HK-2 (cell line): ENCODE measurements around the gene FAF2.
"Not testable (repeated sequence)": the region's sequence is repeated elsewhere in the genome, so short reads cannot be mapped to it uniquely, and the experiment has no call there.

Experiments used
- DNase-seq: peaks from one replicate; pipeline ENCODE4 v3.0.0-alpha.2; 2018; ENCODE audit not compliant: unreplicated experiment

Gene FAF2

DNA sequence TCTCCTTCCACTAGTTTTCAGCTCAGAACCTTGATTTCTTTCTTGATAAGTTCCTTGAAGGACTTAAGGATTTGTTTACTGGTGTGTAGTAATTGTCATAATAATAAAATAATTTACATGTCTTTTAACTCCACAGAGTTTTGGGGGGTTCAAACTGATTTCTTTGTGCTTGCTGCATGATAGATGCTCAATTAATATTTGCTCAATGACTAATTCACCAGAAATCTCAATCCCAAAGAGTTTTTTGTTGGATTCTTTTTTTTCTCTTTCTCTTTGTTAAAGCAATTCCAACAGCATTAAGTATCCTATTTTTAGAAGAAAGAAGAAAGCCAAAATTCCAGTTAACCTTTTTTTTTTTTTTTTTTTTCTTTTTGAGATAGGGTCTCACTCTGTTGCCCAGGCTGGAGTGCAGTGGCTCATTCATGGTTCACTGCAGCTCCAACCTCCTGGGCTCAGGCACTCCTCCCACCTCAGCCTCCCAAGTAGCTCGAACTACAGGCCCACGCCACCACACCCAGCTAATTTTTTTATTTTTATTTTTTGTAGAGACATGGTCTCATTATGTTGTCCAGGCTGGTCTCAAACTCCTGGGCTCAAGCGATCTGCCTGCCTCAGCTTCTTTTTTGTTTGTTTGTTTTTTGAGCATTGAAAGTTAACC lies 10.8 kb downstream of the FAF2 start:
- DNase-seq: no peak

DNA sequence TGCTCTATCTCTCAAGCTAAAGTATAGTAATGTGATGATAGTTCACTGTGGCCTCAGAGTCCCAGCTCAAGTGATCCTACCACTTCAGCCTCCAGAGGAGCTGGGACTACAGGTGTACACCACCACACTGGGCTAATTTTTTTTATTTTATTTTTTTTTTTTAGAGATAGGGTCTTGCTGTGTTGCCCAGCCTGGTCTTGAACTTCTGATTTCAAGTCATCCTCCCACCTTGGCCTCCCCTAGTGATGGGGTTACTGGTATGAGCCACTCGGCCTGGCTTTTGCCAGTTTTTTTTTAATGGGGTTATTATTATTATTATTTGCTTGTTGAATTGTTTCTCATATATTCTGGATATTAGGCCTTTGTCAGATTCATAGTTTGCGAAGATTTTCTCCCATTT lies 13.2 kb downstream of the FAF2 start:
- DNase-seq: no peak

- DNase-seq: no peak
These were observed 15.1 kb downstream of the FAF2 start for GRCh38 chr5:176463113-176463764.

DNA sequence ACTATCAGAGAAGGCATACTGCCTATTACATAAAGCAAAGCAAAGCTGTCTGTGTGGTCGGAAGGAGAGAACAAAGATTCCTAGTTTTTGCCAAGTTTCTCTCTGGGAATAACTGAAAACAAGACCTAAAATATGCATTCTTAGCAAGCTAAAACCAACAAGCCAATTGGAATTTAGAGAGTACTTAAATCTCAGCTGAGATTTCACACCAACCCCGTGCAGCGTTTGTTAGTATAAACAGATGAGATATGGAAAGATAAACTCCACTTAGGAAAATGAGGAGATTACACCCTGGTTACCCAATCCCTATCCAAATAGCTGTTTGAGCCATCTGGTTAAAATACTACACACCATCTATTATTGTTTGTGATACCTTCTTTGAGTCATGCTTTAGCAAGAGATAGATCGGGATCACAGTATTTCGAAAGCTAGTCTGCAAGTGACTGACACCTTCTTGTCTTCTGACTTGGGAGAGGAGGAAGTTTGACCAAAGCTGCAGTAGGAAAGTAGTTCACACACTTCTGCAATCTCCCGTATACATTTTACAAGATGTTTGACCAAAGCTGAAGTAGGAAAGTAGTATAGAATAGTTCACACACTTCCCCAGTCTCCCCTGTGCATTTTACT lies 18.2 kb downstream of the FAF2 start:
- DNase-seq: no peak

- no peak for DNase-seq
These were observed 21.1 kb downstream of the FAF2 start for GRCh38 chr5:176469296-176469695.

DNA sequence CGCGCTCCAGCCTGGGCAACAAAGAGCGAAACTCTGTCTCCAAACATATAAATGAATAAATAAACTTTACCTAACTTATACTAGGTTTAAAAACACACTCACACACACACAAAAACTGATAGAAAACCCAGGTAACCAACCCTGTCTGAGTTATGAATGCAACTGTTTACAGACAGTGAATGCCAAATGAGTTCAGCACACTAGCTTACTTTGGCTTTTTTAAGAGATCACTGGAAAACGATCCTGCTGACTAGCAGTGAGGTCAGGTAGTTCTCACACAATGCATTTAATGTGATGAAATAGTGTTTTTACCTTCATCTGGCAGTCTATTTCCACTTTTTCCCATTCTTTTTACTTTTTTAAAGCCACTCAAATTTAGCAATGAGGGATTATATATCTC lies 22.4 kb downstream of the FAF2 start:
- DNase-seq: no peak

DNA sequence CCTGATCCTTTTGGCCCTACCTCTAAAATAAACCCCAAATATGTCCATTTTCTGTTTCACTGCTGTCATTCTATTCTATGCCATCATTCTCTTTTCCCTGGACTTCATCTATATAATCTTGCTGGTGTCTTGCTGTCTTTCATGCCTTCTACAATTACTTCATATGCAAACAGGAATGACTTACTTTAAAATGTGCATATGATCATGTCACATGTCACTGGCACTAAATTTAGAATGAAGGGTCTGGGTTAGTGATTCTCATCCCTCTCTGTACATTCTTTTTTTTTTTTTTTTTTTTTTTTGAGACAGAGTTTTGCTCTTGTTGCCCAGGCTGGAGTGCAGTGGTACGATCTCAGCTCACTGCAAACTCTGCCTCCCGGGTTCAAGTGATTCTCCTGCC lies 22.9 kb downstream of the FAF2 start:
- DNase-seq: no peak

- no peak for DNase-seq
These were observed 25.3 kb downstream of the FAF2 start for GRCh38 chr5:176473335-176474006.

DNA sequence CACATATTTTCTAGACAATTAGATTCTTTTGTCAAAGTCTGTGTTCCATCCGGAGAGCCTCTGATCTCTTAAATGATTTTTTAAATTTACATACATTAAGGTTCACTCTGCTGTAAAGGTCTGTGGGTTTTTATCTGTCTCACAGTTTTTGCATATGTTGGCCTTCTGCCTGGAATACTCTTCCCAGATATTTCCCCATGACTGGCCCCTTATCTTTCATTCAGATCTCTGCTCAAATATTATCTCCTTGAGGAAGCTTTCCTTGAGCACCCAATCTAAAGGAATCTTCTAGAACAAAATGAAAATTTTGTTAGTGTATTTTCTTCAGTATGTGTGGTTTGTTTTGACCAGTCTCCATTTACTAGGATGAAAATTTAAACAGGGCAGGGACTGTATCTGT lies 26.3 kb downstream of the FAF2 start:
- DNase-seq: no peak

DNA sequence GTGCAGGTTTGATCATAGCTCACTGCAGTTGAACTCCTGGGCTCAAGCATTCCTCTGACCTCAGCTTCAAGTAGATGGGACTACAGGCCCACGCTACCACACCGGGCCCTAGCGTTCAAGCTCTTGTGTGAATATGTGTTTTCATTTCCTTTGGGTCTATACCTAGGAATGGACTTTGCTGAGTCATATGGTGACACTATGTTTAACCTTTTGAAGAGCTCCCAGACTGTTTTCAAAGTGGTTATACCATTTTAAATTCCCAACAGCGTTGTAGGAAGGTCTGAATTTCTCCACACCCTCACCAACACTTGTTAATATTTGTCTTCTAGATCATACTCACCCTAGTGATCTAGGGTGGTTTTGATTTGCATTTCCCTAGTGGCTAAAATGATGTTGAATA lies 33.5 kb downstream of the FAF2 start:
- DNase-seq: no peak

DNA sequence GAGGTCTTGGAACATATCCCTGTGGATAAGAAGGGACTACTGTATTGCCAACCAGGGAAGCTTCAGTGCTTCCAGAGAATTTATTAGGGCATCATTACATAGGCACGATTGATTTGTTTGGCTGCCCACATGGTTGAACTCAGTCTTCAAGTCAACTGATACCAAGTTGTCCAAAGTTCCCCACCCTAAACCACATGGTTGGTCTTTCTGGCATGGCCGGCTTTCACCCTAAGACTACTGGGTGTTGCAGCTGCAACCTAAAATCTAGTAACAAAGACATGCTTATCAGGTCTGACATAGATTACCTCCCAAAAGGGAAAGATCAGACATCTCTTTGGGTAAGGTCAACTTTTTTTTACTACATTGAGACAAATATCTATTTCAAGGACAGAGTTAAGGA lies 37.0 kb downstream of the FAF2 start:
- no peak for DNase-seq

GRCh38 chr5:176486189-176486757 lies 38.1 kb downstream of the FAF2 start:
- DNase-seq: no peak

DNA sequence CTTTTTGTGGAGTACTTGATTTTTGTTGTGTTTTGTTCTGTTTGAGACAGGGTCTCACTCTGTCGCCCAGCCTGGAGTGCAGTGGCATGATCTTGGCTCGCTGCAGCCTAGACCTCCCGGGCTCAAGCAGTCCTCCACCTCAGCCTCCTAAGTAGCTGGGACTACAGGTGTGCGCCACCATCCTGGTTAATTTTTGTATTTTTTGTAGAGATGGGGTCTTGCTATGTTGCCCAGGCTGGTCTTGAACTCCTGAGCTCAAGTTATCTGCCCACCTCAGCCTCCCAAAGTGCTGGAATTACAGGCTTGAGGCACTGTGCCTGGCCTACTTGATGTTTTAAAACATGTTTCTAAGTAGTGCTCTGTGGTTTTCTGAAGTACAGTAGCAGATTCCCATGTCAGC lies 39.0 kb downstream of the FAF2 start:
- not testable (repeated sequence) for DNase-seq

DNA sequence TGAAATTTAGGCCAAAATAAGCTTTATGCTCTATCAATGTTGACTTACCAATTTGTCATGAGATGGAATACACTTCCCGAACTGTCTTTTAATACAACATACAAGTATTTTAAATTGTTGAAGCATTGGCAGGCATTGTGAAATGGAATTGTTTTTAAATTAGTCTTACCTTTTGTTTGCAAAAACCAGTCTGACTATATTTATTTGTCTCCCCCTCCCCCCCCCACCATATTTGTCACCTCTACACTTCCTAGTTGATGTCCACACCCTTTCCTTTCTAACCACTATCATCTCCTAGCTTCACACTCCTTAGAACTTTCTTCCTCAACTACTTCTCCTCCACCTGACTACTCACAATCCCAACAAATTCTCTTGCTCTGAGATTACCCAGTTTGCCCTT lies 40.9 kb downstream of the FAF2 start:
- no peak for DNase-seq

GRCh38 chr5:176490301-176490700 lies 42.1 kb downstream of the FAF2 start:
- DNase-seq: no peak

- DNase-seq: no peak
These were observed 42.9 kb downstream of the FAF2 start for GRCh38 chr5:176491101-176491502.

DNA sequence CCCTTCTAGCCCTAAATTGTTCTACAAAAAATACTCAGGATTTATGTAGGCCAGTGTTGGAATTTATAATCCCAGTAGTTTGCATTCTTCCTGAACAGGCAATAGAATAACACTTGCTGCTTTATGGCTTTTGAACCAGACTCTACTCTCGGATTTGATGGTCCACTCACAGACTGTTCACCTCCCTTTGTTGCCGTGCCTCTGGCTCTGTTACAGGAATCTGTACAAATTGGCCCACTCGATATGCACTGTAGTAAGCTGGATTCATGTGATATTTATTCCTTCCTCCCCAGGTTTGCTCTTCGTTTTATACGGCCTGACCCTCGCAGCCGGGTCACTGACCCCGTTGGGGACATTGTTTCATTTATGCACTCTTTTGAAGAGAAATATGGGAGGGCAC lies 43.7 kb downstream of the FAF2 start:
- DNase-seq: no peak

GRCh38 chr5:176492431-176492830 lies 44.2 kb downstream of the FAF2 start:
- no peak for DNase-seq

- no peak for DNase-seq
These were observed 49.7 kb downstream of the FAF2 start for GRCh38 chr5:176497852-176498251.

DNA sequence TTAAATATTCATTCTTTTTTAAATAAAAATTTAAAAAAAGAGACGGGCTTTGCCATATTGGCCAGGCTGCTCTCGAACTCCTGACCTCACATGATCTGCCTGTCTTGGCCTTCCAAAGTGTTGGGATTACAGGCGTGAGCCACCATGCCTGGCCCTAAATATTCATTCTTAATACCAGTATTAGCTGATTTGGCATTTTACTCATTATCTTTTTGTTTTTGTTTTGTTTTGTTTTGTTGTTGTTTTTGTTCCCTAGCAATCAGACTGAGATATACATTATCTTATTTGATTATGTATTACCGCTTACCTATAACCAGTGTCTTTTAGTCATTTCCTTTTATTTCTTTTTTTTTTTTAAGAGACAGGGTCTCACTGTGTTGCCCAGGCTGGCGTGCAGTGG lies 51.1 kb downstream of the FAF2 start:
- no peak for DNase-seq

DNA sequence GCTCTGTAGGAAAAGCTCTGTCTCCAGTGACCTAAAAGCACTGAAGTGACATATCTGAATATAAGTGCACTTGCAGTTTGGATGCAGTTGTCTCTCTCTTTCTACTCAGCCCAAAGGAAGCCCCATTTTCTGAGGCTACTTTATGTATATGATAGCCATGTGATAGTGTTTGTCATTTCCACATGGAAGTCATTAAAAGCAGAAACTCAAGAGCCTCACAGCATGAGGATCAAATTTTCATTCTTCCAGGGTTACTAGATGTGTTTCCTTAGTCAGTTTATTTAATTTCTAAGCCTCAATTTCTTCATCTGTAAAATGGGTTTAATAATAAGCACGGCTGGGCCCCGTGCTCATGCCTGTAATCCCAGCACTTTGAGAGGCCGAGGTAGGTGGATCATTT lies 52.3 kb downstream of the FAF2 start:
- DNase-seq: no peak

DNA sequence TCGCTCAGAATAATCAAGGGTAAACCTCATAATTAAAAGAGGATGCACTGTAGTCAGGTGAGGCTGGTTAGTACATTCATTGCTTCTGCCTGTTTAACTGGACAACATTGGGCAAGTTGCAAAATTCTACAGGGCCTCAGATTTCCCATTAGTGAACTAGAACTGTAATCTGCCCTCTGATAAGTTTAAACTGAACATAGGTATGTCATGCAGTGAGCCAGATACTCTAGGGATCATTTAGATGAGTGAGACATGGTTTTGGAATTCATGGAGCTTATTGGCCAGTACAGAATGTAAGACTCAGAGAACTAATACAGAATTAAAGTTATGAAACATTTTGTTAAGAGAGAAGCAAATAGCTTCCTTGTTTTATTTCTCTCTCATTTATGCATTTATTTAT lies 53.1 kb downstream of the FAF2 start:
- DNase-seq: no peak

DNA sequence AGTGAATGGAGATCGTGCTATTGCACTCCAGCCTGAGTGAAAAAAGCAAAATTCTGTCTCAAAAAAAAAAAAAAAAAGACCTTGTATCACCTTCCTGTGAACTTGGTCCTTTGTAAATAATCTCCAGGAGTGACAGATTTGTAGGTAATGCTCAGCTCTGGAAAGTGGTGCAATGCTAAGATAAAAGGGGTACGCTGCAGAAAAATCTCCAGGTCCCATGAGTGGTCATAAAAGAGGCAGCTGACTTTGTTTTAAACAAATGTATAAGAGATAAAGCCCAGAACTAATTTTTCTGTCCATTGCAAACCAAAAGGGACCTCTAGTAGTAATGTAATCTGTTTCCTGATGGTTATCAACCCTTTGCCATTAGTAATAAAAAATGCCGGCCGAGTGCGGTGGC lies 55.3 kb downstream of the FAF2 start:
- DNase-seq: no peak
